ENCODE measurements around the gene RSPO3.
"Not testable (repeated sequence)": the region's sequence is repeated elsewhere in the genome, so short reads cannot be mapped to it uniquely, and the experiment has no call there.

RSPO3 gene

DNA sequence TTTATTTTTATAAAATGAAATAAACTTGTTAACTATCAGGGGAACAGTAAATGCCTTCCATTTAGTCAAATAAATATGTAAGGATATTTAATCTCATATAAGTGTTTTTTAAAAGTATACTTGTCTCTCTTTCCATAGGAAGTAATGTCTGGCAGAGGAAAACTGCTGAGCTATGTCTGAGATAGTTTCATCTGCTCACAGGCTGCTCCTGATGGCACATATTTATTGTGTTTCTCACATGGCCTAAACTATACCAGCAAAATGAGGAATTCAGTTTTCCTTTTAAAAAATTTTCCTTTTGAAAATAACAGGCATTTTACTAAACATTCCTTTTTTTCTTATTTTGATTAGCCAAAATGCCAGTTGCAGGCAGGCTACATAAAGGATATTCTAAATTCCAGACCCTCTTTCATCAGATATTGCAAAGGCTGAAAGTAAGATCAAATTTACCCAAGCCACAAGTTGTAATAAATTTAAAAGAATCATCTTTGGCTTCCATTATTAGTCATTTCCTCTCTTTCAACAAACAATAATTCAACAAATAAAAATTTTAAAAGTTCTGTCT lies 88.1 kb downstream of the RSPO3 start:
- DNase-seq: no peak

DNA sequence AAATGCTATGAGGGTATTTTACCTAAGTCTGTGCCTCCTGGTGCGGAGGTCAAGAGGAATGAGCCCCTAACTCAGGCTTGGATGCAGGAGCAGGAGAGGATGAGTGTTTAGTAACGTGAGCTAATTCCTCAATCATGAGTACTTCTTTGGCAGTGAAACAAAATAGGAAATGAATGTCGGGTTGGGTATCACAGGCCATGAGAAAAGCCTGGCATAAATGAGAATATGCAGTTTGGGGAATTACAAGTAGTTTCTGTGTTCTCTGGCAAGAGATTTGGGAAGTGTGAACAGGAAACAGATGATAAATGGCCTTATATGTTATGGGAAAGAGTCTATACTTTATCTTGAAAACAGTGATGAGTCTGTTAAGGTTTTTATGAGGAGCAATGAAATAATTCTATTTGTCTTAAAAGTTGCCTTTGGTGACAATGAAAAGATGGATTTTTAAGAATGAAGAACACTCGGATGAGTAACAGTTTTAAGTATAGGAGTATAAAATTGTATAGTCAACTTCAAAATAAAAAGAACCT lies 89.2 kb downstream of the RSPO3 start:
- DNase-seq: no peak

DNA sequence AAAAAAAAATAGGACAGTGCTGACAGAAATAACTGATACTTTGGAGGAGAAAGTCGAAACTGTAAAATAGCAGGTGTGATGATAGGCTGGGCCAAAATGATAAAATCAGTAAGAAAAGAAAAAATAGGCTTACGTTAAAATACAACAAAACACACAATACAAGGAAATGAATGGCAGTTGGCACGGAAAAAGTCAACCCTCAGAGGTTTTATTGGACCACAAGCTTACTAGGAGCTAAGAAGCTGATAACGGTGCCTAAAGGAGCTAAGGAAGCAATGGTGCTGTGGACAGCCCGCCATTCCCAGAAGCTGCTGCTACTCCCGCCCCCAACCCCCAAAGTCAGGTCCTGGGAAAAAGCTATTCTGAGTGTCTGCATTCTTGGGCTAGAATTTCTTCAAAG lies 92.3 kb downstream of the RSPO3 start:
- no peak for DNase-seq

DNA sequence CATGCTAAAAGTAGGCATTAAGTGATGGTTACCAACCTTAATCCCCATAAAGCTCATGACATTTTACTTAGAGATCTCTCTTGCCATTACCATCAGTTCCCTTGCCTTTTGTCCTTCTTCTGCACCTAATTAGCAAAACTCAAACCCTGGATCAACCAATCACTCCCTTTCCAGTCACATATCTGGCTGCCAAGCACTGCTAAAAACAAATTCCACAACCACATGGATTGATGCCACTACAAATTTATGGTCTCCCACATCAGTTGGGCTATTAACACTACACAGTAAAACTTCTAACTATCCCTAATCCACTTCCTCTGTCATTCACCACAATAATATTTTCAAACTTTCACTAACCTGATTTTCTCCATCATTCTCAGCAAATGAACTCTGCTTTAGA lies 93.9 kb downstream of the RSPO3 start:
- no peak for DNase-seq

DNA sequence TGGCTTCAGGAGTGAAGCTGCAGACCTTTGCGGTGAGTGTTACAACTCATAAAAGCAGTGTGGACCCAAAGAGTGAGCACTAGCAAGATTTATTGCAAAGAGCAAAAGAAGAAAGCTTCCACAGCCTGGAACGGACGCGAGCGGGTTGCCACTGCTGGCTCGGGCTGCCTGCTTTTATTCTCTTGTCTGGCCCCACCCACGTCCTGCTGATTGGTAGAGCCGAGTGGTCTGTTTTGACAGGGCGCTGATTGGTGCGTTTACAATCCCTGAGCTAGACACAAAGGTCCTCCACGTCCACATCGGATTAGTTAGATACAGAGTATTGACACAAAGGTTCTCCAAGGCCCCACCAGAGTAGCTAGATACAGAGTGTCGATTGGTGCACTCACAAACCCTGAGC lies 95.6 kb downstream of the RSPO3 start:
- DNase-seq: not testable (repeated sequence)

DNA sequence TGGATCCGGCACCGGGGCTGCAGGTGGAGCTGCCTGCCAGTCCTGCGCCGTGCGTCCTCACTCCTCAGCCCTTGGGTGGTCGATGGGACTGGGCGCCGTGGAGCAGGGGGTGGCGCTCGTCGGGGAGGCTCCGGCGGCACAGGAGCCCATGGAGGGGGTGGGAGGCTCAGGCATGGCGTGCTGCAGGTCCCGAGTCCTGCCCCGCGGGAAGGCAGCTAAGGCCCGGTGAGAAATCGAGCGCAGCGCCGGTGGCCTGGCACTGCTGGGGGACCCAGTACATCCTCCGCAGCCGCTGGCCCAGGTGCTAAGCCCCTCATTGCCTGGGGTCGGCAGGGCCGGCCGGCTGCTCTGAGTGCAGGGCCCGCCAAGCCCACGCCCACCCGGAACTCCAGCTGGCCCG lies 96.1 kb downstream of the RSPO3 start:
- not testable (repeated sequence) for DNase-seq

DNA sequence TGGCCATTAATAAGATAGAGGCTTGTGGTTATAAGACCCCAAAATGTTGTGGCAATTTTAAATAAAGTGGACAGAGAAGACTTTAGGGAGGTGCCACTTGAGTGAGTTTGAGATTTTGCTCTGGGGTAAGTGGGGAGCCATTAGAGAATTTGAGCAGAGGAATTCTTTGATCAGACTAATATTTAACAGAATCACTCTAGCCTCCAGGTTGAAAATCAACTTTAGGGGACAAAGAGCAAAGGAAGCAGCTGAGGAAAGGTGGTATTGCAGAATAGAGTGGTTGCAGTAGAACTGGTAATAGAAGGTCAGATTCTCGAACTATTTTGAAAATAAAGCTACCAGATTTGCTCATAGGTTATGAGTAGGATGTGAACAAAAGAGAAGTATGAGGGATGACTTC lies 97.5 kb downstream of the RSPO3 start:
- no peak for DNase-seq

DNA sequence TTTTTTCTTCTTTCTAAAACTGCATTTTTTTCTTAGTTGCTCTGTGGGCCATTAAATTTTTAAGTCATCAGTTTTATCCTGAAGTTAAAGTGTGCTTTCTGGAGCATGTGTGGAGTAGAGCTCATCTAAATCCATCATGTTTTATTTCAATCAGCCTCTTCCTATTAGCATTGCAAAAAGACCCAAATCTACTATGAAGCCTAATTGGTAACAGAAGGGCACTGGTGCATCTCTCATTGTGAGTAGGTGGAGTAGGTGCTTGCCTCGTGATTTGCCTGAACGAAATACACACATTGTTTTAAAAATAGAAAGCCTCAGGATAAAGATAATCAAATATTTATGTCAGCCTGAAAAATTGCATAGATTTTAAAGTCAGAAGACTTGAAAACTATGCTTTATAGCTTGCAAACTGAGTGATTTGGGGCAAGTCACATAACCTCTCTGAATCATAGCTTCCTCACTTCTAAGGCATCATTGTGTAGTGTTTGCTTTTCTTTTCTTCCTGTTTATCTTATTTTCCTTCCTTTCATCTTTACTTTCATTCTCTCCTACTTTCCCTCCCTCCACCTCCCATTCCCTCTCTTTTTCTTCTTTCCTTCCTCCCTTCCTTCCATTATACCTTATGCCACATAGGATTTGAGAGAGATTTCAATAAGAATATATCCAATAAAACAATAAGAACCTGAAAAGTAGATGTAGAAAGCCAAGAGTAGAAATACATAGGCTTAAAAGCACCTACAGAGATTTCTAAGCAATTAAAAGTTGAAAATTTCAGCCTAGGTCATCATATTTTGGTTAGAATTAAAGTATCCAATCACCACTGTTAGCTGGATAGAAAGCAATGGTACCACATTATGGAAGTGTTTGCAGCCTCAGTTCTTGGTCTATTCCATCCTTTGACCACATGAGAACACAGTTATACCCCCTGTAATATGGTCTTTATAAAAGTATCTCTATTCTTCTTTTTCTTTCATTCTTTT lies 98.6 kb downstream of the RSPO3 start:
- no peak for DNase-seq

DNA sequence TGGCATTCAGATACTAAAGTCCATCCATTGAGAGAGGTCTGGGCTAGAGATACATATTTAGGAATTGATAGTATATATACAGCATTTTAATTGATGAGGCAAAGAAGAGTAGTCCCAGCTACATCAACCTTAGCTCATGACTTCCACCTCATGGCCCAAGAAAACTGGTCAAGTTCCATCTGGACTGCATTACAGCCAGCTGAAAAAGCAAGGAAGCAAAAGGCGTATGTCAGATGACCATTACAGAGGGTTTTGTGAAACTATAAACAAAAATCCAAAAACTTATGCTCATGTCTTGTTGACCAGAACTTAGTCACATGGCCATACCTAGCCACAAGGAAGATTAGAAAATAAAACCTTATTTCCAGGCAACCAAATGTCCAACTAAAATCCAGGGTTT lies 101.4 kb downstream of the RSPO3 start:
- no peak for DNase-seq

DNA sequence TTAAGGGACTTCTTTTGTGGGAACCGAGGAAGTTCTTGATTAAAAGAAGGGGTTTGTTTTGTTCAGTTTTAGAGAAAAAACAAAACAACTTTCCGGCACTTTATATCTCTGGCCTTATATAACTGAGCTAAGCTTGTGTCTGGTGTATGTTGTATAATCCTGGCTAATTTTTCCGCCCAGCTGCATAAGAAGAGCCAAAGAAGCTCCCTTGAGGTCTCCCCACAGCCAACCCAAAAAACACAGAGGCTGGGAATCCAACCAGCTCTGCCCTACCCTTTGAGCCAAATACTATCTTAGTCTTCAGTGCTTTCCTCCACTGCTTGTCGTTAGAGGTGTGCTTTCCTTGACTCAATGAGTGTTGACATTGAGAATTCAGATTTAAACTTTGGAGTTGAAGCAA lies 102.7 kb downstream of the RSPO3 start:
- no peak for DNase-seq

DNA sequence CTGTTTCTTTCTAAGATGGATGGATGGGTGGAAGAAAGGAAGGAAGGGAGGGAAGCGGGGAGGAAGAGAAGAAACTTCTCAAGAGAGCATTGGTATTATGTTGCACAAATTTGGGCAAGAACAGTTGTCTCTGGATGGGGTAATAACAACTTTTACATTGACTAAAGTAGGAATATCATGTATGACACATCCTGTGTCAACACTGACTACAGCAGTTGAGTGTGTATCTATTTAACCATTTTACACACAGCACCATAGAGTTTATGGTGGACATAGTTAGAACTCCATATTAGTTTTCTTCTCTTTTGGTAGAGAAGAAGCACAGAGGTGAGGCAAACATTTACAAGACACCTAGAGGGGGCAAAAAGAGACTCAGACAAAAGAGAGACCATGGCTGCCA lies 103.9 kb downstream of the RSPO3 start:
- no peak for DNase-seq

DNA sequence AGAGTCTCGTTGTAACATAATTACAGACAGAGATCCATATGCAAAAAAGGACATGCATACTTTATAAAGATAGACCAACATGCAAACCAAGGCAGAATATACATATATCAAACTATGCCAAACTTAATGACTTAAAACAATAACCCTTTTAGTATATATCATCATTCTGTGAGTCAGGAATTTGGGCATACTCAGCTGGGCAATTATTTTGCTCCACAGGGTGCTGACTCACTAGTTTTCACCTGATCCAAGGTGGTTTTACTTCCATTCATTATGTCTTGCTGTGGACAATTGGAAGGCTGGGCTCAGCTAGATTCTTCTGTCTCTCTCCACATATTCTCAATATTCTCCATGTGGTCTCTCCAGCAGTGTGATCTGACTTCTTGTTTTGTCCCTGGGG lies 107.0 kb downstream of the RSPO3 start:
- DNase-seq: no peak

DNA sequence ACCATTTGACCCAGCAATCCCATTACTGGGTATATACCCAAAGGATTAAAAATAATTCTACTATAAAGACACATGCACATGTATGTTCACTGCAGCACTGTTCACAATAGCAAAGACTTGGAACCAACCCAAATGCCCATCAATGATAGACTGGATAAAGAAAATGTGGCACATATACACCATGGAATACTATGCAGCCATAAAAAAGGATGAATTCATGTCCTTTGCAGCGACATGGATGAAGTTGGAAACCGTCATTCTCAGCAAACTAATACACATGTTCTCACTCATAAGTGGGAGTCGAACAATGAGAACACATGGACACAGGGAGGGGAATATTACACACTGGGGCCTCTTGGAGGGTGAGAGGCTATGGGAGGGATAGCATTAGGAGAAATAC lies 115.3 kb downstream of the RSPO3 start:
- DNase-seq: not testable (repeated sequence)

DNA sequence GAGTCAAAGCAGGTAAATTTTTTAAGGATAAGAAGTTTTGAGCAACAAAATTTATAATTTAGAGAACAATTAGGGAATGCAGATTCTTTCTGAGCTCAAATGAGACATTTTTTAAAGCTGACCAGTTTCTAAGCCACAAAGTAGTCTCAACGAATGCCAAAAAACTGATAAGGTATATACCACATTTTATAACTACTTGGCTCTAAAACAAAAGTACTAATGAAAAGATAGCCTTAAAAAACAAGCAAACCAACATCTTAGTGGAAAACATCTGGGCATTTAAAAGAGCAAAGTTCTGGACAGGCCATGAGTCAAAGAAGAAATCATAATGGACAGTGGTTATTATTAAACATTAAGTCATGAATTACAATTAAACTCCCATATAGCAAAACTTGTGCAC lies 125.0 kb downstream of the RSPO3 start:
- DNase-seq: no peak
